HepG2 (cell line): Measurements from ENCODE around the gene RBBP8NL.

Experiments
- JUN ChIP-seq: sonication (generic); formaldehyde crosslinking; IDR thresholded peaks from 2 replicates; pipeline ENCODE4 v1.4.0; 2020; ENCODE audit warnings: mild to moderate bottlenecking, missing genetic modification reagents
- MAZ ChIP-seq, 2 experiments: sonication (generic) in 1 of 2; formaldehyde crosslinking in 1 of 2; IDR thresholded peaks; 2 replicates each; pipeline versions ENCODE4 v1.5.0 to v1.6.1; 2012 to 2020; ENCODE audit warnings: low read depth in 2 of 2, mild to moderate bottlenecking in 2 of 2, borderline replicate concordance in 1 of 2, improper control_type of control experiment in 1 of 2, low read length in 1 of 2, missing genetic modification reagents in 1 of 2, moderate library complexity in 1 of 2
- ZNF766 ChIP-seq: sonication (generic); formaldehyde crosslinking; IDR thresholded peaks from 2 replicates; pipeline ENCODE4 v1.5.0; 2020; ENCODE audit warnings: missing genetic modification reagents, borderline replicate concordance

DNA sequence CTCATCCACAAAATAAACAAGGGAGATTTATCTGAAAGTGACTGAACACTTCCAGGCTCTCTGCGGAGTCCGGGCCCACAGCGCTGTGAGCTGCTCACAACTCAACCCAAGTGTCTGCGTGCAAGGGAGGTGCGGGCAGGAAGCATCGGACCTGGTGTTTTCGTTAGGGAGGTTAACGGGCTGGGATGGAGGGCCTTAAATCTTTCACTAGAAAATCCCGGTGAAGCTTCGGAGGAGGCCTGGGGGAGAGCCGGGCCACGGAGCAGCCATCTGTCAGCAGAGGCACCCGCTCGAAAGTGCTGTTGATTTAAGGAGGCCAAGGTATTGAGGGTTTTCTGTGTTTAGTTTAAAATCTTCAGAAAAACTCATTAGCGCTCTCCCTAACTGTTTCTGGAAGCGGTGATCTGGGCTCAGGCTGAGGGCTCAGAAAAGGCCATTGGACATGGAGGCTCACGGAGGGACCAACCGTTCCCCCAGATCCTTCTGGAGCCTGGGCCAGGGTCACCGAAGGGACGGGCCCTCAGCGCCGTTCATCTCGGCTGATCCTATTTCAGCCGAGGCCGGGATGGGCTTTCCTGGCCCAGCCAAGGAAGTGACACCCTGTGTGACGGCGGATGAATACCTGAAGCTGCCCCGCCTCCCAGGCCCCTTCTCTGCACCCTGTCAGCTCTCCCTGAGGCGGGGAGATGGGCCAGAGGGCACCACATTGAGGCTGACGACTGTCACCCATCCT, 27.7 kb upstream of the RBBP8NL start:
- TF ChIP-seq JUN (CRISPR knock-in tag): no peak
- TF ChIP-seq MAZ (IDR thresholded peaks at IDR 0.05; ENCODE audit: borderline replicate concordance, low read depth, low read length): no peak
- TF ChIP-seq MAZ (CRISPR knock-in tag; IDR thresholded peaks at IDR 0.05; ENCODE audit: low read depth): no peak
- no peak for TF ChIP-seq ZNF766 (CRISPR knock-in tag)
